Endothelial cell (in vitro differentiated cells): ENCODE measurements around the gene GSX1. TPM values are rescaled to one million over a fixed set of nuclear protein-coding genes. Genes with fewer than 3 reads are reported as not detected.

Source experiments
- DNase-seq: peaks from one replicate; pipeline ENCODE4 v3.0.0; 2021; ENCODE audit warnings: low spot score
- H3K27ac Mint-ChIP-seq: one replicate; pipeline ENCODE4 v1.8.0; 2021; ENCODE audit warnings: mixed read lengths, inconsistent platforms; ENCODE audit not compliant: unreplicated experiment
- H3K27me3 Mint-ChIP-seq: one replicate; pipeline ENCODE4 v1.8.0; 2021; ENCODE audit warnings: mild to moderate bottlenecking, moderate library complexity, mixed read lengths, inconsistent platforms; ENCODE audit not compliant: unreplicated experiment
- H3K36me3 Mint-ChIP-seq: one replicate; pipeline ENCODE4 v1.8.0; 2021; ENCODE audit warnings: mild to moderate bottlenecking, low read depth, mixed read lengths, inconsistent platforms; ENCODE audit not compliant: unreplicated experiment
- H3K4me1 Mint-ChIP-seq: one replicate; pipeline ENCODE4 v1.8.0; 2021; ENCODE audit warnings: mild to moderate bottlenecking, mixed read lengths, inconsistent platforms; ENCODE audit not compliant: unreplicated experiment
- H3K4me3 Mint-ChIP-seq: one replicate; pipeline ENCODE4 v1.8.0; 2021; ENCODE audit warnings: mild to moderate bottlenecking, mixed read lengths, inconsistent platforms; ENCODE audit not compliant: unreplicated experiment
- H3K9me3 Mint-ChIP-seq: one replicate; pipeline ENCODE4 v1.8.0; 2021; ENCODE audit warnings: mixed read lengths, inconsistent platforms; ENCODE audit not compliant: unreplicated experiment
- CTCF ChIP-seq: fragments of 200-600 bp; sonication (generic); IDR thresholded peaks from one replicate; pipeline ENCODE4 v1.5.0; 2021; ENCODE audit warnings: antibody characterized with exemption; ENCODE audit not compliant: unreplicated experiment
- total RNA-seq: library from RNA; stranded (reverse); fragmentation: NEBNext Ultra II Directional; extraction: Animal tissue kit (Norgen Biotek cat#: 25700); gene quantifications from one replicate; pipeline ENCODE4 v1.2.1, GENCODE V29; 2021; ENCODE audit not compliant: unreplicated experiment

Gene GSX1
- total RNA-seq, 1 donor from 2014 or later: not detected

- no peaks in the 10 kb centered on the region for H3K9me3 Mint-ChIP-seq
- H3K36me3 Mint-ChIP-seq: no peaks in the 10 kb centered on the region
- no peak overlapping the region for H3K4me3 Mint-ChIP-seq
- H3K27me3 Mint-ChIP-seq: no peaks in the 10 kb centered on the region
- no peak for TF ChIP-seq CTCF
- H3K27ac Mint-ChIP-seq: no peak overlapping the region
- no peaks in the 10 kb centered on the region for H3K4me1 Mint-ChIP-seq
- DNase-seq: no peak
These were observed 26.6 kb upstream of the GSX1 start for GRCh38 chr13:27765650-27766049.

GRCh38 chr13:27770809-27771208, 21.5 kb upstream of the GSX1 start:
- DNase-seq: peak; percentile 44
- peaks cover 6% of the 10 kb centered on the region for H3K27me3 Mint-ChIP-seq
- H3K4me3 Mint-ChIP-seq: no peak overlapping the region
- TF ChIP-seq CTCF: no peak
- H3K27ac Mint-ChIP-seq: no peak overlapping the region
- H3K4me1 Mint-ChIP-seq: no peaks in the 10 kb centered on the region
- H3K9me3 Mint-ChIP-seq: no peaks in the 10 kb centered on the region
- no peaks in the 10 kb centered on the region for H3K36me3 Mint-ChIP-seq

- no peak for DNase-seq
- Mint-ChIP-seq H3K4me1 (peaks cover 1% of the 10 kb centered on the region), H3K36me3 (no peaks in the 10 kb centered on the region), H3K27ac (no peak overlapping the region), H3K9me3 (no peaks in the 10 kb centered on the region), H3K4me3 (no peak overlapping the region), H3K27me3 (peaks cover 6% of the 10 kb centered on the region)
- no peak for TF ChIP-seq CTCF
These were observed 19.4 kb upstream of the GSX1 start for GRCh38 chr13:27772651-27773425.

GRCh38 chr13:27774169-27774568, 18.1 kb upstream of the GSX1 start:
- DNase-seq: no peak
- peaks cover 7% of the 10 kb centered on the region for H3K4me1 Mint-ChIP-seq
- H3K27me3 Mint-ChIP-seq: peaks cover 7% of the 10 kb centered on the region
- H3K36me3 Mint-ChIP-seq: no peaks in the 10 kb centered on the region
- no peak overlapping the region for H3K4me3 Mint-ChIP-seq
- H3K9me3 Mint-ChIP-seq: no peaks in the 10 kb centered on the region
- no peak for TF ChIP-seq CTCF
- peak overlapping the region; percentile 34 for H3K27ac Mint-ChIP-seq

- H3K27ac Mint-ChIP-seq: peak overlapping the region; percentile 34
- H3K4me1 Mint-ChIP-seq: peaks cover 7% of the 10 kb centered on the region
- peaks cover 7% of the 10 kb centered on the region for H3K27me3 Mint-ChIP-seq
- no peak for DNase-seq
- H3K36me3 Mint-ChIP-seq: no peaks in the 10 kb centered on the region
- TF ChIP-seq CTCF: no peak
- H3K9me3 Mint-ChIP-seq: no peaks in the 10 kb centered on the region
- no peak overlapping the region for H3K4me3 Mint-ChIP-seq
These were observed 17.6 kb upstream of the GSX1 start for GRCh38 chr13:27774651-27775050.
